OCI-LY7 (cell line): ENCODE results near the gene GMPR2. TPM values are rescaled to one million over a fixed set of nuclear protein-coding genes. Genes with fewer than 3 reads are reported as not detected.

Experiments
- BruUV-seq: library from RNA; stranded (reverse); fragments of 400-500 nt; replicated peaks from 2 replicates; lab custom pipeline; 2021; lab: Mats Ljungman, UMichigan
- CTCF ChIA-PET: fragments of 300-600 bp; sonication (Branson Sonifier 250); formaldehyde crosslinking; loops from one replicate; lab custom pipeline; 2022; ENCODE audit warnings: antibody characterized with exemption; ENCODE audit not compliant: unreplicated experiment; lab: Charles Lee
- POLR2A ChIA-PET: fragments of 300-600 bp; sonication (Branson Sonifier 250); formaldehyde crosslinking; loops from one replicate; lab custom pipeline; 2022; ENCODE audit warnings: antibody characterized with exemption; lab: Charles Lee
- DNase-seq: peaks from one replicate; pipeline ENCODE4 v3.0.0-alpha.2; 2015; ENCODE audit warnings: low spot score
- H2AFZ ChIP-seq: fragments of 200-600 bp; sonication (generic), shearing (Covaris generic); 2 replicates; pipeline ENCODE4 v1.6.1; 2014; ENCODE audit warnings: mild to moderate bottlenecking, antibody characterized with exemption, low read length, moderate library complexity
- H3K27ac ChIP-seq: fragments of 200-600 bp; sonication (generic); 2 replicates; pipeline ENCODE4 v1.5.1; 2014; ENCODE audit warnings: mixed run types, low read depth, mild to moderate bottlenecking, moderate library complexity, low read length, inconsistent platforms; ENCODE audit not compliant: poor library complexity, severe bottlenecking
- H3K36me3 ChIP-seq: fragments of 200-600 bp; sonication (generic); 2 replicates; pipeline ENCODE4 v1.6.1; 2014; ENCODE audit warnings: mild to moderate bottlenecking, antibody characterized with exemption, low read length, moderate library complexity, mixed read lengths; ENCODE audit not compliant: insufficient read depth
- H3K4me1 ChIP-seq: fragments of 200-600 bp; sonication (generic); 2 replicates; pipeline ENCODE4 v1.5.1; 2014; ENCODE audit warnings: mild to moderate bottlenecking, low read length; ENCODE audit not compliant: insufficient read depth, poor library complexity, severe bottlenecking
- H3K4me2 ChIP-seq: fragments of 200-600 bp; sonication (generic); 2 replicates; pipeline ENCODE4 v1.6.1; 2014; ENCODE audit warnings: mild to moderate bottlenecking, low read length
- H3K4me3 ChIP-seq: fragments of 200-600 bp; sonication (generic); 2 replicates; pipeline ENCODE4 v1.5.1; 2014; ENCODE audit warnings: mild to moderate bottlenecking, low read depth, low read length; ENCODE audit not compliant: poor library complexity, severe bottlenecking
- H3K79me2 ChIP-seq: fragments of 200-600 bp; sonication (generic); 2 replicates; pipeline ENCODE4 v1.6.1; 2016; ENCODE audit warnings: low read depth, mild to moderate bottlenecking, low read length, moderate library complexity, mixed read lengths; ENCODE audit not compliant: insufficient read depth
- H3K9me2 ChIP-seq: fragments of 200-600 bp; sonication (generic); 2 replicates; pipeline ENCODE4 v1.6.1; 2016; ENCODE audit warnings: mild to moderate bottlenecking, low read length, mixed read lengths; ENCODE audit not compliant: insufficient read depth
- H3K9me3 ChIP-seq: fragments of 200-600 bp; sonication (generic); 2 replicates; pipeline ENCODE4 v1.6.1; 2014; ENCODE audit warnings: mild to moderate bottlenecking, mixed run types, low read length, mixed read lengths
- H4K20me1 ChIP-seq: fragments of 200-600 bp; sonication (generic); 2 replicates; pipeline ENCODE4 v1.6.1; 2014; ENCODE audit warnings: mild to moderate bottlenecking, antibody characterized with exemption, low read length, moderate library complexity, mixed read lengths; ENCODE audit not compliant: insufficient read depth
- CTCF ChIP-seq: fragments of 200-600 bp; sonication (generic); conservative IDR thresholded peaks from 2 replicates; pipeline ENCODE4 v1.5.1; 2014; ENCODE audit warnings: mild to moderate bottlenecking, antibody characterized with exemption, low read length, moderate library complexity, mixed read lengths
- EZH2phosphoT487 ChIP-seq: fragments of 200-600 bp; sonication (generic); IDR thresholded peaks from 2 replicates; pipeline ENCODE4 v1.6.1; 2018; ENCODE audit warnings: low read depth, borderline replicate concordance, mild to moderate bottlenecking, mixed run types, antibody characterized with exemption, low read length, moderate library complexity, mixed read lengths
- intact Hi-C: fragments of 100-400 bp; cut with micrococcal nuclease; formaldehyde crosslinking; loops from one replicate; pipeline ENCODE4 v1.10.0; 2022; ENCODE audit not compliant: unreplicated experiment
- total RNA-seq, 2 experiments: library from RNA; depleted of rRNA in 1 of 2; stranded (reverse); fragments of >200 nt in 1 of 2; shearing (Covaris generic) in 1 of 2; gene quantifications; 2 replicates each; pipeline ENCODE4 v1.2.3, GENCODE V29; 2014 to 2022

The GMPR2 gene
- total RNA-seq, 2 experiments from 2014 or later, result 51.4 to 62.3 TPM

- H4K20me1 ChIP-seq, result no peaks in the 10 kb centered on the region
- ChIA-PET CTCF (interaction anchor here (0.6 kb wide), 1 partner anchor 184 kb away, joined by 3 read pairs; no protein-coding TSS in a partner anchor), POLR2A (interaction anchor here (1.0 to 3.8 kb wide), 3 partner anchors 23 to 43 kb away, joined by 4 to 21 read pairs (median 4); partner anchors contain the start of gene RABGGTA)
- no TSS peak for BruUV-seq
- H3K4me2 ChIP-seq, result no peak overlapping the region
- peaks cover 15% of the 10 kb centered on the region for H3K4me1 ChIP-seq
- no peak overlapping the region for H3K4me3 ChIP-seq
- H2AFZ ChIP-seq, result no peak overlapping the region
- no peaks in the 10 kb centered on the region for H3K79me2 ChIP-seq
- intact Hi-C loops, result no loop called here
- TF ChIP-seq EZH2phosphoT487, result no peak
- no peak for TF ChIP-seq CTCF
- H3K27ac ChIP-seq, result no peak overlapping the region
- no peak for DNase-seq
- H3K9me2 ChIP-seq, result no peaks in the 10 kb centered on the region
- no peaks in the 10 kb centered on the region for H3K36me3 ChIP-seq
- no peaks in the 10 kb centered on the region for H3K9me3 ChIP-seq
Observed at GRCh38 chr14:24247422-24247821, 14.7 kb downstream of the GMPR2 start.

DNA sequence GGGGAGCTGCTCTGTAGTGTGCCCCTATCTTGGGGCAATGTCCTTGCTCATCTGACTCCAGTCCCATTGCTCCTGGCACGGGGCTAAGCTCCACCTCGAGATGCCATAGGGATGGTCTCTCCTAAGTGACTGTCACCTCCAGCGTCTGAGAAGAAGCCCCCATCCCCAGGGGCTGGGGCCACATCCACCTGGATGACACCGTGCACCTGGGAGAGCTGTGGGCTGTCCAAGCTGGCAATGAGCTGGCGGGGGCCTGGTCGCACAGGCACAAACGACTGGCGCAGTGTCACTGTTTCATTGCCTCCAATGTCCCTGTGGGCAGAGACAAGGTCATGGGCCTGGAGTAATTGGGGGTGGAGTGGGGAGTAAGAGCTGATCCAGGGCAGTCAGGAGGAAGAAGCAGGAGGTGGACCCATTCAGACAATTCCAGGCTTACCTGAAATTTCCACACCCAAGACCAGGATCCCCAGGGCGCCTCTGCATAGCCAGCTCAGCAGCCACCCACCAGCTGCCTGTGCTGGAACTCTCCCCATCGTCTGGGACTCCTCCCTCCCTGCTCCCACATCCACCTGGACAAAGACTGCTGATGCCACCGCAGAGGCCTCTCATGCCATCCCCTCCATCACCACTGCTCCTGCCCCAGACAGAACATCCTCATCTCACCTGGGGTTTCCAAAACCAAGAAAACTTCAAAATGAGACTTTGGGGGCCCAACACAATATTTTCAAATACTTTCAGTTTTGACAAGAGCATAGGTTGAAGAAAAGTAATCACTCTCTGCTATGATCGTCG is 16.7 kb downstream of the GMPR2 start:
- no TSS peak for BruUV-seq
- TF ChIP-seq EZH2phosphoT487 (no peak), CTCF (no peak)
- CTCF ChIA-PET, result no interaction called here
- Histone ChIP-seq H3K9me3 (no peaks in the 10 kb centered on the region), H3K4me1 (peaks cover 5% of the 10 kb centered on the region), H3K27ac (no peak overlapping the region), H3K9me2 (no peaks in the 10 kb centered on the region), H3K4me2 (no peak overlapping the region), H3K79me2 (no peaks in the 10 kb centered on the region), H4K20me1 (no peaks in the 10 kb centered on the region), H2AFZ (no peak overlapping the region), H3K4me3 (no peak overlapping the region), H3K36me3 (no peaks in the 10 kb centered on the region)
- intact Hi-C loops, result no loop called here
- no peak for DNase-seq
- POLR2A ChIA-PET, result interaction anchor here (1.5 kb wide), 1 partner anchor 52 kb away, joined by 3 read pairs; no protein-coding TSS in a partner anchor

GRCh38 chr14:24250354-24250753 is 17.6 kb downstream of the GMPR2 start:
- no peak overlapping the region for H3K4me2 ChIP-seq

More at GRCh38 chr14:24250354-24250753, 17.6 kb downstream of the GMPR2 start:
- no peak for TF ChIP-seq CTCF
- TF ChIP-seq EZH2phosphoT487, result no peak
- POLR2A ChIA-PET, result interaction anchor here (1.0 to 1.5 kb wide), 4 partner anchors 8 to 51 kb away, joined by 3 read pairs; partner anchors contain the start of gene TINF2
- H3K79me2 ChIP-seq, result no peaks in the 10 kb centered on the region
- H3K4me3 ChIP-seq, result no peak overlapping the region
- H3K4me1 ChIP-seq, result peaks cover 5% of the 10 kb centered on the region
- no peak for DNase-seq
- H3K36me3 ChIP-seq, result no peaks in the 10 kb centered on the region
- H3K9me2 ChIP-seq, result no peaks in the 10 kb centered on the region
- BruUV-seq, result no TSS peak
- intact Hi-C loops, result no loop called here
- H4K20me1 ChIP-seq, result no peaks in the 10 kb centered on the region
- CTCF ChIA-PET, result no interaction called here
- H3K9me3 ChIP-seq, result no peaks in the 10 kb centered on the region
- H3K27ac ChIP-seq, result no peak overlapping the region
- no peak overlapping the region for H2AFZ ChIP-seq
